Uterus (tissue), 2 donors: Measurements from ENCODE around the gene SLC9A5.

Experiments
- POLR2A ChIP-seq, 2 donors: fragments of 450-650 bp; IDR thresholded peaks; one replicate each; pipeline ENCODE4 v1.6.1; 2016; ENCODE audit warnings: antibody characterized with exemption in 2 of 2, mild to moderate bottlenecking in 1 of 2, moderate library complexity in 1 of 2
- TF ChIP-seq, protein P1 (sequence below), 4 experiments: fragments of 200-600 bp in 2 of 4; fragments of 450-650 bp in 2 of 4; sonication (generic) in 2 of 4; IDR thresholded peaks; one replicate each; pipeline ENCODE4 v1.5.1; 2016 to 2019; ENCODE audit warnings: antibody characterized with exemption in 4 of 4, mild to moderate bottlenecking in 2 of 4, moderate library complexity in 1 of 4

DNA sequence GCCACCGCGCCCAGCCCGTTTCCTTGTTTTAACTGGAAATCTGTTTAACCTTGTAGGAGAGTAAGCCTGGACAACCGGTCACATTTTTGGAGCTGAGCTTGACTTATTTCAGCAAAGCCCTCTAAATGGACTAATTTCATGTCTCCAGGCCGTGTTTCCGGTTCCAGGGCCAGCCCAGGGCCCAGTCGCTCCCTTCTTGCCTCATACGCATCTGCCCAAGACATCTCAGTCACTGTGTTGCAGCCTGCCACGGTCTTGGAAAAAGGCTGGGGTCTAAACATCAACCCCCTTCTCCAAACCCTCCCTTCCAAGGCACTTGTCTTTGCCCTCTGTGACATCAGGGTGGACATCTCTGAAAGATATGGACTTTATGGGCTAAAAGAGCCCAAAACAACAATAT lies 49.5 kb downstream of the SLC9A5 start:
- TF ChIP-seq, protein P1, sequence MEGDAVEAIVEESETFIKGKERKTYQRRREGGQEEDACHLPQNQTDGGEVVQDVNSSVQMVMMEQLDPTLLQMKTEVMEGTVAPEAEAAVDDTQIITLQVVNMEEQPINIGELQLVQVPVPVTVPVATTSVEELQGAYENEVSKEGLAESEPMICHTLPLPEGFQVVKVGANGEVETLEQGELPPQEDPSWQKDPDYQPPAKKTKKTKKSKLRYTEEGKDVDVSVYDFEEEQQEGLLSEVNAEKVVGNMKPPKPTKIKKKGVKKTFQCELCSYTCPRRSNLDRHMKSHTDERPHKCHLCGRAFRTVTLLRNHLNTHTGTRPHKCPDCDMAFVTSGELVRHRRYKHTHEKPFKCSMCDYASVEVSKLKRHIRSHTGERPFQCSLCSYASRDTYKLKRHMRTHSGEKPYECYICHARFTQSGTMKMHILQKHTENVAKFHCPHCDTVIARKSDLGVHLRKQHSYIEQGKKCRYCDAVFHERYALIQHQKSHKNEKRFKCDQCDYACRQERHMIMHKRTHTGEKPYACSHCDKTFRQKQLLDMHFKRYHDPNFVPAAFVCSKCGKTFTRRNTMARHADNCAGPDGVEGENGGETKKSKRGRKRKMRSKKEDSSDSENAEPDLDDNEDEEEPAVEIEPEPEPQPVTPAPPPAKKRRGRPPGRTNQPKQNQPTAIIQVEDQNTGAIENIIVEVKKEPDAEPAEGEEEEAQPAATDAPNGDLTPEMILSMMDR (IDR thresholded peaks at IDR 0.05) = no peak
- TF ChIP-seq POLR2A (IDR thresholded peaks at IDR 0.05) = no peak
